ENCODE measurements around the gene HCCS.

Gene HCCS

DNA sequence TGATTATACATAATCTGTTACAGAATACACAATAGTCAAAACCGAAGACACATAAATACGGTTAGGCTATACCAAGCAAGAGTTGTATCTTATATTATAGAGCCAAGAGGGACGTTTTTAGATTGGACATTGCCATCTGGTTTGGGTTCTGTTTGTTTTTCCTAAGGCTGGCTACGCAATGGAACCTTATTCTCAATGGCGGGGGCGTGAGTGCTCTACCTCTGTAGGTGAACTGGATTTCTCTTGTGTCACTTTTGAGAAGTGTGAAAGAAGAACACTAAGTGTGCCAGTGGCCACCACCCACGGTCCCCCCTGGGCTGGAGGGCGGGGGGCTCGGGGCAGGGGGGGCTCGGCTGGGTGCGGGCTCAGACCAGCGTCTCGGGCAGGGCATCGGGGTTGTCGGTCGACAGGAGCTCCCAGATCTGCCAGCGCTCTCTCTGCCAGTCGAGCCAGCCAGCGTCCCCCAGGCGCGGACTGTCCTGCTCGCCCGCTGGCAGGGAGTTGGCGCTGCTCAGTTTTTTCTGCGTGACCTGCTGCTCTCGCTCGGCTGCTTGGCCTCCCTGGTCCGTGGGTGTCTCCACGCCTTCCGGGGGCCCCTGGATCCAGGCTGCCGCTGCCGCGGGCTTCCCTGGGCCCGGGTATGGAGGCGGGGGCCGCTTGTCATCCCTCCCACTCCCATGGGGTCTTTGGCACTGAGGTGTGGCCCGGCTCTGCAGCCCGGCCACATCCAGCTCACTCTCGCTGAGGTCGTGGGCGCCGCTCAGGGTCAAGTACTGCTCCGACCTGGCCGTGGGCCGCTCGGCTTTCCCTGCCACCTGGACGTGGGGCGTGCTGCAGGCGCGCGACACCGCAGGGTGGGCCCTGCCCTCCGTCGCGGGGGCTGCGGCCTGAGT, 27.6 kb downstream of the HCCS start:
- no peak overlapping the region for H3K4me3 ChIP-seq (ENCODE audit: low read length)
- TF ChIP-seq ZNF274 (IDR thresholded peaks at IDR 0.05; ENCODE audit: low read depth, low read length), result no peak

DNA sequence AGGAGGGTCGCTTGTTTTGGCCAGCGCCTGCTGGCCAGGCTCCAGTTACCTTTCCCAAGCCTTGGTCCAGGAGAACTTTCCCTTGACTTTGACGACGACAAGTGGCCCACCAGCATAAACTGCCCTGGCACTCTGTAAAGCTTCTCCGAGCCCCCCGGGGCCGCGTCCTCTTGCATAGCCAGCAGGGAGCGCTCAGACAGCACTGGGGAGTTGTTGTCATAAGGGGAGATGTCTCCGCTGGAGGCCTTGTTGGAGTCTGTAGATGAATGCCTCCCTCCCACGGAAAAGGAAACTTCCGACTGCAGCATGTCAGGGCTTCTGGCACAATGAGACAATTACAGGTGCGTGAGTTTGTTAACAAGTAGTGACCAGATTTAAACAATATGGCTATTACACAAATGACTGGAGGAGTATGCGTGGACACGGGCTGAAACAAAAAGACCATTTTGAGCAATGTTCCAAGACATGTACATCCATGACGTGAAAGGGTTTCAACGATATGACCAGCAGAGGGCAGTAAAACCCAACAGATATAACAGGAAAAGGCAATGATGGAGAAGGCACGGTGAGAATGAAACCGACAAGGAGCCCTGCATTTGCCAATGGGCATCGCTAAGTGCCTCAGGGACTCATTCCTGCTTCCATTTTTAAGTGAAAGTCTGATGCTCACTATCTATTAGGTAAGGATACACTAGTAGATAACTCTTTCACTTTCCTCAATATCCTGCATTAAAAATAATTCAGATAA, 33.0 kb downstream of the HCCS start:
- TF ChIP-seq ZNF274 (IDR thresholded peaks at IDR 0.05; ENCODE audit: low read depth, low read length), result no peak
- H3K4me3 ChIP-seq (ENCODE audit: low read length), result no peak overlapping the region

DNA sequence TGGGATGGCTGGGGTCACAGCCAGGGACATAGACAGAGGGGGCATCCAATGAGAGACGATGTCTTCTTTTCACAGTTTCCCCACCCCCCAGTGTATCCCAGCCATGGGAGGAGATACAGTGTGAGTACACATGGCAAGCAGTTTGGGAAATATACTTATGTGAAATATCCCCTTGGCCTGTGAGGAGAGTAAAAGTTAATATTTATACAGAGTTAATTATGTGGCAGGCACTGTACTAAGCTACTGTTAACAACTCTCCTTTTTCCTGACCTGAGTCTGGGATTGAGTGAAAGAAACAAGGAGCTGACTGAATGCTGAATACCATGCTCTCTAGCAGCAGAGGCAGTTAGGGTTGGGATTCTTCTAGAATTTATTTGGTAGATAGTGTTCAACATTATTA, 35.3 kb downstream of the HCCS start:
- no peak for TF ChIP-seq ZNF274 (IDR thresholded peaks at IDR 0.05; ENCODE audit: low read depth, low read length)
- no peak overlapping the region for H3K4me3 ChIP-seq (ENCODE audit: low read length)

GRCh38 chrX:11148401-11148800, 37.3 kb downstream of the HCCS start:
- TF ChIP-seq ZNF274 (IDR thresholded peaks at IDR 0.05; ENCODE audit: low read depth, low read length), result no peak
- H3K4me3 ChIP-seq (ENCODE audit: low read length), result no peak overlapping the region

GRCh38 chrX:11151799-11152559, 40.8 kb downstream of the HCCS start:
- no peak overlapping the region for H3K4me3 ChIP-seq (ENCODE audit: low read length)
- no peak for TF ChIP-seq ZNF274 (IDR thresholded peaks at IDR 0.05; ENCODE audit: low read depth, low read length)

DNA sequence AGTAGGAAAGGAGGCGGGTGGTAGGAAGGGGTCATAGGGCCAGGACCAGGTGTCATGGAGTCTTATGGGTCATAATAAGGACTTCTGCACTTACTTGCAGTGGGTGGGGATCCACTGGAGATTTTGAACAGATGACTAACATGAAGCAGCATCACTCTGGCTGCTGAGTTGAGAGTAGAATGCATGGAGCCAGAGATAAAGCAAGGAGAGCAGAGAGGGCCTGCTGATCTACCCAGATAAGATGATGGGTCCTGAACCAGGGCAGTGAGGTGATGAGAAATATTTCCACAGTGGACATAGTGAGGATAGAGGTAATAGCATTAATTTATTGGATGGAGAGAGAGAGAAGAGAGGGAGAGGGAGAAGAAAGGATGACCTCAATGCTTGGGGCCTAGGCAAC, 48.0 kb downstream of the HCCS start:
- no peak overlapping the region for H3K4me3 ChIP-seq (ENCODE audit: low read length)
- no peak for TF ChIP-seq ZNF274 (IDR thresholded peaks at IDR 0.05; ENCODE audit: low read depth, low read length)

DNA sequence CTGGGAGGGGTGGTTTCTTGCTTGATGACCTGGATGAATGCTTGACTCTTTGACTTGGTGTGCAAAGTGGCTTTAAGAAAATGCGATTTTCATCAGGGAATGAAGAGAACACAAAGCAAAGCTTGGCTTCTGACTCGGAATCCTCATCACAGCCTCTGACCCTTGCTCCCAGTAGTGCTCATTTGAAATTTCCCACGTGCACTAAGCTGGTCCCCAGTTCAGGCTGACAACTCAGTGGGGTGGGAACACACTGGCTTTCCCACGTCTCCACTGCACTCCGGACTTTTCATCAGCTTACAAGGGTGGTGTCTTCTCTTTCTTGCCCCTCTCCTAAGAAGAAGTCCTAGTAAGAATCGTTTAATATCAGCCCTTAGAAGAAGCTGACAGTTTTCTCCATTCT, 53.3 kb downstream of the HCCS start:
- no peak overlapping the region for H3K4me3 ChIP-seq (ENCODE audit: low read length)
- TF ChIP-seq ZNF274 (IDR thresholded peaks at IDR 0.05; ENCODE audit: low read depth, low read length), result no peak

GRCh38 chrX:11171956-11172355, 60.8 kb downstream of the HCCS start:
- H3K4me3 ChIP-seq (ENCODE audit: low read length), result no peak overlapping the region

DNA sequence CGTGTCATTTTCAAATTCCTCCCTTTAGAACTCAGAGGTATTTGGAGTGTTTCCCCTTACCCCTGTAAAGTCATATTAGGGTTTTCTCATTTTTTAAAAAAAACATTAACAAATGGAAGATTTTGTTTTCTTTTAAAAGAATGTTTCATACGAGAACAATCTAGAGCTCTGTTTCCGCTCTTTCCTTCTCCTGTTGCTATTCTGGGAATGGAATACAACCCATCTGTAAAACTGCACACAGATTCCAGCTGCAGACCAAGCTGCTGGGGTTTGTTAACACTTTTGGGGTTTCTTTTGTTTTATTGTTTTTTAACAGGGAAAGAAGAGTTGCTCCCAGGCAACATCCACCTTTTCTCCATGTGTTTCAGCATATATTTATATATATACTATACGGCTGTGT, 61.3 kb downstream of the HCCS start:
- no peak overlapping the region for H3K4me3 ChIP-seq (ENCODE audit: low read length)
- no peak for TF ChIP-seq ZNF274 (IDR thresholded peaks at IDR 0.05; ENCODE audit: low read depth, low read length)

More at GRCh38 chrX:11171956-11172355, 60.8 kb downstream of the HCCS start:
- no peak for TF ChIP-seq ZNF274 (IDR thresholded peaks at IDR 0.05; ENCODE audit: low read depth, low read length)

Data from GM08714 (cell line).